K562 (cell line): ENCODE measurements around the gene CEBPE. TPM values are rescaled to one million over a fixed set of nuclear protein-coding genes. Genes with fewer than 3 reads are reported as not detected.
A peak's percentile ranks its signal among the peaks of the same experiment; 100 is the strongest.

Experiments used
- ADNP ChIP-seq: fragments of 200-800 bp; sonication (Bioruptor generic); IDR thresholded peaks from 2 replicates; pipeline ENCODE4 v1.6.1; 2016; ENCODE audit warnings: missing genetic modification characterization, missing compliant biosample characterization
- DIDO1 ChIP-seq: fragments of 450-650 bp; IDR thresholded peaks from 2 replicates; pipeline ENCODE4 v1.6.1; 2016; ENCODE audit warnings: low read depth, missing biosample characterization, missing genetic modification characterization
- E2F3 ChIP-seq: fragments of 250-450 bp; sonication (Bioruptor Pico); IDR thresholded peaks from 2 replicates; pipeline ENCODE4 v1.4.0; 2020; ENCODE audit warnings: mild to moderate bottlenecking
- HDGF ChIP-seq: fragments of 450-650 bp; IDR thresholded peaks from 2 replicates; pipeline ENCODE4 v1.6.1; 2016
- KLF10 ChIP-seq: fragments of 250-450 bp; sonication (Bioruptor Pico); IDR thresholded peaks from 2 replicates; pipeline ENCODE4 v1.6.1; 2021; ENCODE audit warnings: matching md5 sums
- MTA3 ChIP-seq: fragments of 450-650 bp; formaldehyde crosslinking; IDR thresholded peaks from 2 replicates; pipeline ENCODE4 v1.6.1; 2017; ENCODE audit warnings: mild to moderate bottlenecking, borderline replicate concordance
- NCOA1 ChIP-seq: fragments of 450-650 bp; IDR thresholded peaks from 2 replicates; pipeline ENCODE4 v1.6.1; 2016; ENCODE audit warnings: low read depth
- RBBP5 ChIP-seq: fragments of 200-600 bp; sonication (generic); IDR thresholded peaks from 2 replicates; pipeline ENCODE4 v1.6.1; 2012; ENCODE audit warnings: borderline replicate concordance, mild to moderate bottlenecking, low read length, control low read depth, inconsistent platforms; ENCODE audit not compliant: insufficient read depth, poor library complexity, severe bottlenecking
- RBM25 ChIP-seq: fragments of 200-400 bp; formaldehyde crosslinking; IDR thresholded peaks from 2 replicates; pipeline ENCODE4 v1.6.1; 2018; ENCODE audit warnings: low read length, low read depth, moderate library complexity; ENCODE audit not compliant: severe bottlenecking
- RFX1 ChIP-seq: fragments of 450-650 bp; IDR thresholded peaks from 2 replicates; pipeline ENCODE4 v1.6.1; 2016; ENCODE audit warnings: mild to moderate bottlenecking, moderate library complexity
- RREB1 ChIP-seq: fragments of 250-450 bp; sonication (Bioruptor Pico); IDR thresholded peaks from 2 replicates; pipeline ENCODE4 v1.4.0; 2020
- TCF3 ChIP-seq: sonication (generic); formaldehyde crosslinking; IDR thresholded peaks from 2 replicates; pipeline ENCODE4 v1.4.0; 2020; ENCODE audit warnings: mild to moderate bottlenecking, missing genetic modification reagents
- TSHZ1 ChIP-seq: fragments of 250-450 bp; sonication (Bioruptor Pico); IDR thresholded peaks from 2 replicates; pipeline ENCODE4 v1.4.0; 2020; ENCODE audit warnings: mild to moderate bottlenecking, moderate library complexity
- ZBTB26 ChIP-seq: fragments of 450-650 bp; formaldehyde crosslinking; IDR thresholded peaks from 2 replicates; pipeline ENCODE4 v1.4.0; 2022; ENCODE audit warnings: missing genetic modification characterization
- ZNF146 ChIP-seq: IDR thresholded peaks from one replicate; pipeline ENCODE4 v1.6.1; 2018; ENCODE audit warnings: missing compliant biosample characterization; ENCODE audit not compliant: unreplicated experiment
- ZNF175 ChIP-seq: fragments of 200-800 bp; sonication (Bioruptor generic); IDR thresholded peaks from 2 replicates; pipeline ENCODE4 v1.6.1; 2016; ENCODE audit warnings: low read depth, mild to moderate bottlenecking, missing genetic modification characterization, missing compliant biosample characterization
- ZNF184 ChIP-seq: sonication (generic); formaldehyde crosslinking; IDR thresholded peaks from 2 replicates; pipeline ENCODE4 v1.5.0; 2020; ENCODE audit warnings: missing genetic modification reagents
- ZNF668 ChIP-seq: fragments of 250-450 bp; sonication (Bioruptor Pico); IDR thresholded peaks from 2 replicates; pipeline ENCODE4 v1.8.0; 2022; ENCODE audit warnings: mild to moderate bottlenecking, inconsistent platforms
- polyA plus RNA-seq, 8 experiments: library from polyadenylated mRNA; depleted of rRNA in 4 of 8; stranded (reverse) in 5 of 8; unstranded in 3 of 8; fragments of >200 nt; fragmentation: Nextera tagmentation in 2 of 8; fragmentation: Illumina TruSeq in 1 of 8; extraction: Ambion mirVana in 2 of 8; extraction: Trizol in 1 of 8; gene quantifications; 2 replicates each; pipeline versions ENCODE4 v1.2.1 to v1.2.3, GENCODE V29; 2011 to 2014; ENCODE audit warnings: inconsistent platforms in 1 of 8, missing spikeins in 1 of 8
- total RNA-seq, 7 experiments: library from RNA; depleted of rRNA in 6 of 7; stranded (reverse); fragments of >200 nt in 6 of 7; fragmentation: Illumina TruSeq in 2 of 7; extraction: Trizol in 2 of 7; gene quantifications; 2 replicates each; pipeline versions ENCODE4 v1.2.1 to v1.2.3, GENCODE V29; 2011 to 2021; ENCODE audit warnings: low replicate concordance in 1 of 7

Gene CEBPE
- total and polyA plus RNA-seq, 9 of the 15 experiments (the other 6 are each of a cell fraction or from before 2014, with no cell fraction given): 0.09 to 0.15 (median 0.13) TPM; not detected in 6

GRCh38 chr14:23093991-23094665, 24.9 kb downstream of the CEBPE start (continued):
- TF ChIP-seq ZBTB26 (peak; percentile 64; the same call in 1 of the 2 replicates), ZNF184 (CRISPR knock-in tag) (no peak), ZNF175 (CRISPR knock-in tag) (no peak), TCF3 (no peak), RFX1 (no peak), ZNF668 (no peak), MTA3 (no peak), TSHZ1 (no peak), DIDO1 (tag) (no peak), ADNP (tag) (no peak), NCOA1 (peak; percentile 32; the same call in 1 of the 2 replicates), KLF10 (no peak), ZNF146 (no peak), RREB1 (CRISPR knock-in tag) (no peak), RBBP5 (no peak), HDGF (peak; percentile 86), E2F3 (CRISPR knock-in tag) (no peak), RBM25 (no peak)
